ENCODE results near the gene PECR.

The PECR gene

GRCh38 chr2:216081487-216082116 is at the start of gene PECR, which contains the start of gene TMEM169:
Gene PECR (minus strand): TSS chr2:216081809. CDS start chr2:216081741, 68 bp downstream.
Gene TMEM169 (plus strand): TSS chr2:216081919. CDS start chr2:216095964, 14,045 bp downstream.
- peak; percentile 76 to 98 (median 86) for DNase-seq
- intact Hi-C loops (cut with DNase I), result loop anchor here (2.0 kb wide), 1 partner anchor 49 kb away; no protein-coding TSS in a partner anchor

DNA sequence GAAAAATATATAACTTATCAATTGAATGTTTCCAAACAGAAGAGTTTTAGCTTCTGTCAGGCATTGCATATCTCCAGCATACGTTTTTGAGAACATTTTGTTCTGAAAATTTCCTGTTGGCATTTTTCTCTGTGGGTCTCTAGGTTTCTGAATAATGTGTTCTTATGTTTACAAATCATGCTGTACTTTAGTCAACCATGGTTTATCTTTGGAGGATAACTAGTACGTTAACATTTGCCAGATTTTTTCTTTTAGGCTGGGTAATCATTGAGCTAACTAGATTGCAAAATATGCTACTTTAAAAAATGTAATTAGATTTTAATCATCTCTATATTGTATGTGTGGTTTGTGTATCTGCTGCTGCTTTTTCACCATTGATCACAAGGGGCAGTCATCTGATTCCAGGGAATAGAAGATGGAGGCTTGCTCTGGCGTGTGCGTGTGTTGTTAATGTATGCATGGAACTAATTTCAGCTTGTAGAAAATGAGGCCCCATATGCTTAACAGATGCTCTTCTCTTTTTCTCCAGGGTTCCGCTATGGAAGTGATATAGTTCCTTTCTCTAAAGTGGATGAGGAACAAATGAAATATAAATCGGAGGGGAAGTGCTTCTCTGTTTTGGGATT is 48.9 kb upstream of the PECR start:
- DNase-seq, result peak in 3 of 10 donors; percentile 9 to 17 (median 14)
- intact Hi-C loops (cut with DNase I), result no loop called here

- intact Hi-C loops (cut with DNase I), result no loop called here
- no peak for DNase-seq
Measured at GRCh38 chr2:216126943-216127342, 45.3 kb upstream of the PECR start.

DNA sequence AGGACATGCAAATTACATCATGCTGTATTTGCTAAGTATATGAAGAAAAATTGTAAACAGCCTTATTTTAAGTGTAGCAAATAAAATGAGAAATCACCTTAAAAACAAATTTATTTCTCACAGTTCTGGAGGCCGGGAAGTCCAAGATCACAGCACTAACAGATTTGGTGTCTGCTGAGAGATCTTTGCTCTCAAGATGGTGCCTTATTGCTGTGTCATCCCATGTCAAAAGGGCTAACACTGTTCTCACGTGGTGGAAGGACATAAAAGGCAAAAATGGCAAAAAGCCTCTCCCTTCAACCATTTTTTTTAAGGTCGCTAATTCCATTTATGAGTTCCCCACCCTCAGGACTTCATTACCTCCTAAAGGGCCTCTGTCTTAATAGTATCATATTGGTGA is 39.6 kb upstream of the PECR start:
- intact Hi-C loops (cut with DNase I), result no loop called here

DNA sequence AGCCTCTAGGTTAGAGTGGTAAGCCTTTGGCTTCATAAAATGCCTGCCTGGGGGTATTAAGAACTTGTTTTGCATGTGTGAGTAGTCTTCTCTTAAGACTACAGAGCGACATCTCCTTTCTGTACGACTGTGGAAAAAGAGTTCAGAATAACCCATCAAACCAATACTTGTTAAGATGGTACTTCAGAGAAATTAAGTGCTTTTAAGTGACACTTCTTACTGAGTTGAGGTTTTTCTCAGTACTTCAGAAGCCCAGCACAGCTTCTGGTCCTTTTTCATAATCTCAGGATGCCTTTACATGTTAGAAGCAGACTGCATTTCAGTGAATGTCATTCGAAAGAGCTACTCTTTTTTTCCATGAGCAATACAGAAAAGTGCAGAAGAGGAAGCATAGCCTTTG is 38.4 kb upstream of the PECR start:
- intact Hi-C loops (cut with DNase I), result loop anchor here (10.0 kb wide), 1 partner anchor 375 kb away; the partner anchor contains the start of gene RPL37A
- DNase-seq, result no peak

More for the DNA sequence above, 39.6 kb upstream of the PECR start:
- DNase-seq, result no peak

DNA sequence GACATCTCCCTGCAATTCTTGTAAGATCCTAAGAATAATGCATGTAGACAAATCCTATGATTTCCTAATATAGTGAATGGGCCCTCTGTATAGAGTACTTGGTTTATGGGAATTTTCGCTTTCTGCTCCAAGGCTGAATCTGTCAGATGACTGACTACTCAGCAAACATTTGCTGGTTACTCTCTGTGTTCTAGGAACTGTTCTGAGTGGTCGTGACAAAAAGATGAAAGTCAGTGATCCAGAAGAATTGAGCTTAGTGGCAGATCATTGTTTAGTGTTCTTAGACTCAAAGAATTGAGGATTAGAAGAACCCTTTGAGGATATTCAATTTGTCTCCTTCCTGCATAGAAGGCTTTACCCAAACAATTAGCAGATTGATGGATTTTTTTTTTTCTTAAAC is 37.5 kb upstream of the PECR start:
- intact Hi-C loops (cut with DNase I), result loop anchor here (10.0 kb wide), 1 partner anchor 376 kb away; the partner anchor contains the start of gene RPL37A

GRCh38 chr2:216118474-216118873 is 36.9 kb upstream of the PECR start:
- intact Hi-C loops (cut with DNase I), result loop anchor here (10.0 kb wide), 1 partner anchor 376 kb away; the partner anchor contains the start of gene RPL37A
- no peak for DNase-seq

More for the DNA sequence above, 37.5 kb upstream of the PECR start:
- DNase-seq, result no peak

GRCh38 chr2:216117561-216118340 is 36.1 kb upstream of the PECR start:
- intact Hi-C loops (cut with DNase I), result loop anchor here (10.0 kb wide), 1 partner anchor 377 kb away; the partner anchor contains the start of gene RPL37A
- no peak for DNase-seq

GRCh38 chr2:216116418-216116817 is 34.8 kb upstream of the PECR start:
- intact Hi-C loops (cut with DNase I), result loop anchor here (10.0 kb wide), 1 partner anchor 378 kb away; the partner anchor contains the start of gene RPL37A
- no peak for DNase-seq

DNA sequence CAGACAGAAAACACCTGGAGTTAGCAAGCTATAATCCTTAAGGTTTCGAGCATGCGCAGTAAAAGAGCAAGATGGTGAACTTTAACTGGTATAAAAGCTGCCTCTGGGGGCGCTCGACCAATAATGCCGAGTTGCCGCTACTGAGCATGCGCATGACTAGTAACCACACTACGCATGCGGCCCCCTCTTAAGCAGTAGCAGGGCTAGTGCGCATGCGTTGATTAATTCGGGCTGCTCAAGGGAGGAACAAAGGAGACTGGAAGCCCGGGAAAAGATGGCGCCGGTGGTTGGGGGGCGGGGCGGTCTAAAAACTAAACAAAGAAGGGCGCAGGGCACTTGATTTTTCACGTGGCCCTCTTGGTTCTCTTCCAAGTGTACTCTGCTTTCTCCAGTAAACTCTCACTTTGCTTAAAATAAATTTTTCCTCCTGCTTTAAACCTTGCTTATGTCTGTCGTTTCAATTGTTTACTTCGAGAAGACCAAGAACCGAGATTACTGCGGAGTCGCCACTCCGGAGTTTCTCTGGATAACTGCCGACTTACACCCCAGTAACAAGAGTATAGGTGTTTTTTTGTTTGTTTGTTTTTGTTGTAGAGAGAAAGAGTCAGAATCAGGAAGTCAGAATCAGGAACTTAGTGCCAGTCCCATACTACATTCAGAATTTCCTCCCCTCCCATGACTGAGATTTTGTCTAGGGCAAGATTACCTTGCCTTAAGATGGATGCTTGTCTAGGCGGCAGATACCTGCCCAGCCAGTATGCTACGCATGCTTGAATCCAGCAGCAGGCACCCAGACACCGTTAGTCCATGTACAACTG is 33.3 kb upstream of the PECR start:
- intact Hi-C loops (cut with DNase I), result loop anchor here (5.0 to 10.0 kb wide), 2 partner anchors 297 to 380 kb away; partner anchors contain the start of genes RPL37A and SMARCAL1
- DNase-seq, result peak; percentile 86 to 99 (median 94)

DNA sequence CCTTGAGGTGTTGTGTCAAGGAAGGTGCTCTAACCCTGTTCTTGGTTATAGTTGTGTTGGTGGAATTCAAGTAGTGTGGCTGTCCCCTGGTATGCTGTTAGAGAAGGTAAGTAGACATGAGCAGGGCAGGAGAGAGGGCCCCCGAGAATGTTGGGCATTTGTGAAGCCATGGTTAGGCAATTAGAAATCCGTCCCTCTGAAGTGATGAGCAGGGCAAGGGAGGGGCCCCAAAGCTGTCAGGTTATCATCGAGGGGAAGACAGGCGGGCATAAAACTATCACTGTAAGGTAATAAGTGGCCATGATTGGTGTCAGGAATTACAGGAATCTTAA is 32.7 kb upstream of the PECR start:
- no peak for DNase-seq
- intact Hi-C loops (cut with DNase I), result loop anchor here (5.0 to 10.0 kb wide), 2 partner anchors 298 to 380 kb away; partner anchors contain the start of genes RPL37A and SMARCAL1

DNA sequence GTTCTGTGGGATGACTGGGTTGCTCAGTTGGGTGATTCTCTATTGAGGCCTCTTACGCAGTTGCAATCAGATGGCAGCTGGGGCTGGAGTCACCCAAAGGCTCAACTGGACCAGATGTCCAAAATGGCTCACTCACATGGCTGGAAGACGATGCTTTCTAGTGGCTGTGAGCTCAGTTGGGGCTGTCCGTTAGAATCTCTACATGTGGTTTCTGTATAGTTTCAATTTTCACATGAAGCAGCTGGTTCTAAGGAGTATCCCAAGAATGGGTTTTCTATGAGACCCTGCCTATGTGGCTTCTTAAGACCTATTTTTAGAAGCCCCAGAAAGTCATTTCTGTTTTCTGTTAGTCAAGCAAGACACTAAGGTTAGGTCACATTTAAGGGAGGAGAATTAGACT is 32.0 kb upstream of the PECR start:
- intact Hi-C loops (cut with DNase I), result loop anchor here (5.0 to 10.0 kb wide), 2 partner anchors 299 to 381 kb away; partner anchors contain the start of genes RPL37A and SMARCAL1
- DNase-seq, result no peak

GRCh38 chr2:216112926-216113325 is 31.3 kb upstream of the PECR start:
- intact Hi-C loops (cut with DNase I), result loop anchor here (5.0 to 10.0 kb wide), 2 partner anchors 299 to 382 kb away; partner anchors contain the start of genes RPL37A and SMARCAL1

DNA sequence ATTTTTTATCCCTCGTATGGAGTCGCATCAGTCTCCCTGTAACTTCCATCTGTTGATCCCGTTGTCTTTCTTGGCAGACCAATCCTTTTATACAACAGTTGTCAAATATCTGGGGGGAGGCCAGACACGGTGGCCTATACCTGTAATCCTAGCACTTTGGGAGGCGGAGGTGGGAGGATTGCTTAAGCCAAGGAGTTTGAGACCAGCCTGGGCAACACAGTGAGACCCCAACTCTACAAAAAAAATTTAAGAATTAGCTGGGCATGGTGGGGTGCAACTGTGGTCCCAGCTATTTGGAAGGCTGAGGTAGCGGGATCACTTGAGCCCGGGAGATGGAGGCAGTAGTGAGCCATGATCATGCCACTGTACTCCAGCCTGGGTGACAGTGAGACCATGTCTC is 29.5 kb upstream of the PECR start:
- no peak for DNase-seq
- intact Hi-C loops (cut with DNase I), result loop anchor here (5.0 to 10.0 kb wide), 2 partner anchors 301 to 384 kb away; partner anchors contain the start of genes RPL37A and SMARCAL1

More at GRCh38 chr2:216112926-216113325, 31.3 kb upstream of the PECR start:
- no peak for DNase-seq

DNA sequence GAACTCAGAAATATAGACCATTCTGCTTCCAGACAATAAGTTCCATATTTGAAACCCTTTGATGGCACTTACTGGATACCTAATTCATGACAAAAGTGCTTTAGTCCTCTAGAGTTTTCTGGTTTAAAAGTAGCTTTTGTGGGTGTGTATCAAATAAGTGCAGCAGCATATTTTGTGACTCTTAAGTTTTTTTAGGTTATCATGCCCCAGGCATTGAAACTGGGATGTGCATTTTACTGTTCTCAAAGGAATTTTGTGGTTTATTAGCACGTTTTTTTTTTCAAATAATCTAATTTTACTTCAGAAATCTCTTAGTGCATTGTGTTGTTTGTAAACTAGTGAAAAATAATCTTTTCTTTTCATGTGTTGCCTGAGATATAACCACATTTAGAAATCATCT is 29.0 kb upstream of the PECR start:
- intact Hi-C loops (cut with DNase I), result loop anchor here (5.0 to 10.0 kb wide), 2 partner anchors 302 to 384 kb away; partner anchors contain the start of genes RPL37A and SMARCAL1
- DNase-seq, result no peak

GRCh38 chr2:216109962-216110614 is 28.5 kb upstream of the PECR start:
- no peak for DNase-seq
- intact Hi-C loops (cut with DNase I), result loop anchor here (5.0 to 10.0 kb wide), 2 partner anchors 302 to 385 kb away; partner anchors contain the start of genes RPL37A and SMARCAL1

GRCh38 chr2:216108967-216109921 is 27.6 kb upstream of the PECR start, which contains the start of gene XRCC5:
Gene XRCC5 (plus strand): TSS chr2:216109348. CDS start chr2:216109437, 89 bp downstream.
- intact Hi-C loops (cut with DNase I), result no loop called here
- peak; percentile 80 to 98 (median 91) for DNase-seq

All from posterior cingulate gyrus (tissue), 11 donors.